Hypothalamus (tissue), 51 donors: ENCODE results near the gene FAM228B.
"Not testable (repeated sequence)": the region's sequence is repeated elsewhere in the genome, so short reads cannot be mapped to it uniquely, and the experiment has no call there.

Experiments
- DNase-seq, 51 donors: peaks; one replicate each; lab custom pipeline; 2025; lab: John Stamatoyannopoulos, UW

FAM228B gene

GRCh38 chr2:24101992-24102391 is 21.3 kb upstream of the FAM228B start:
- DNase-seq, result no peak

DNA sequence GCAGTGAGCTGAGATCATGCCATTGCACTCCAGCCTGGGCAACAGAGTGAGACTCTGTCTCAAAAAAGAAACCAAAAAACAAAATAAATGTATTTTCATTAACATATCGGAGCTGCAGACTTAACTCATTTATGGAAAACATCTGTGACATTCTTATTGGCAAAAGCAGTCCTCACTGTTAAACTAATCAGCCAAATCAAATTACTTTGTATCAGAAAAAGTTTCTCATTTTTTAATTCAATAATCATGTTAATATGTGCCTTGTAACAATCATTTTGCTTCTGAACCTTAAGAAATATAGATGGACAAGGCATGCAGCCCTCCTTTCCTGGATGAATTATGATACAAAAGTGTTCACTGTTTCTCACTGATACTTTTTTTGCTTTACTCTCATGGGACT is 20.6 kb upstream of the FAM228B start:
- DNase-seq, result no peak

DNA sequence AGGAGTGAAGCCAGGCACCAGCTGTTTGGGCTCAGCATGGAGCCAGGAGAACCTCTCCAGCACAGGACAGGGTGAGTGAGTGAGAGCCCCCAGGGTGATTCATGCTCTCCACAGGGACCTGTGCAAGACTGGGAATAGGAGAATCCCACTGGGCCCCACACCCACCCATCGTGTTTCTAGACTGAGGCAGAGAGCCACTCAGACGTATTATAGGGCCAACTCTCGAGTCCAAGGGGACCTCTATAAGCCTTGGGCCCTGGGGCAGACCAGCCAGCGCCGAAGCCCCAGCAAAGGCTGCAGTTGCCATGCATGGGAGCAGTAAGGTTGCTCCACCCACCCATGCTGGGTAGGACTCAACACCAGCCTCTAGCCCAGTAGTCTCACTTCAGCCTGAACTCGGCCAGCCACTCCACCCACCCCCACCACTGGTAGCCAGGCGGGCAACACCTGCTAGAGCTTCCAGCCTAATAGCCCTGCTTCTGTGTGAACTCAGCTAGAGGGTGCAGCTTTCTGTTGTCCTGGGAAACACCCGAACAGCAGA is 19.1 kb upstream of the FAM228B start:
- DNase-seq, result no peak

- no peak for DNase-seq
These were observed 18.4 kb upstream of the FAM228B start for GRCh38 chr2:24104906-24105305.

DNA sequence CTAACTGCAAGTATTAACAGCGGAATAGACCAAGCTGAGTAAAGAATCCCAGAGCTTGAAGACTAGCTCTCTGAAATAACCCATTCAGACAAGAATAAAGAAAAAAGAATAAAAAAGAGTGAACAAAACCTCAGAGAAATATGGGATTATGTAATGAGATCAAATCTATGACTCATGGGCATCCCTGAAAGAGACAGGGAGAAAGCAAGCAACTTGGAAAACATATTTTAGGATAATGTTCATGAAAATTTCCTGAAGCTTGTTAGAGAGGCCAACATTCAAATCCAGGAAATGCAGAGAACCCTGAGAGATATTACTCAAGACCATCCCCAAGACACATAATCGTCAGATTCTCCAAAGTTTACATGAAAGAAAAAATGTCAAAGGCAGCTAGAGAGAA is 17.5 kb upstream of the FAM228B start:
- no peak for DNase-seq

GRCh38 chr2:24106786-24107185 is 16.5 kb upstream of the FAM228B start:
- no peak for DNase-seq

DNA sequence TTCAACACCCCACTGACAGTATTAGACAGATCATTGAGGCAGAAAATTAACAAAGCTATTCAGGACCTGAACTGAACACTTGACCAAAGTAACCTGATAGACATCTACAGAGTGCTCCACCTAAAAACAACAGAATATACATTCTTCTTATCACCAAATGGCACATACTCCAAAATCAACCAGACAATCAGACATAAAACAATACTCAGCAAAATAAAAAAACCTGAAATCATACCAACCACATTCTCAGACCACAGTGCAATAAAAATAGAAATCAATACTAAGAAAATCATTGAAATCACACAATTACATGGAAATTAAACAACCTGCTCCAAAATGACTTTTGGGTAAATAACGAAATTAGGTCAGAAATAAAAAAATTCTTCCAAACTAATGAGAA is 15.9 kb upstream of the FAM228B start:
- no peak for DNase-seq

GRCh38 chr2:24109431-24109830 is 13.8 kb upstream of the FAM228B start:
- not testable (repeated sequence) for DNase-seq

DNA sequence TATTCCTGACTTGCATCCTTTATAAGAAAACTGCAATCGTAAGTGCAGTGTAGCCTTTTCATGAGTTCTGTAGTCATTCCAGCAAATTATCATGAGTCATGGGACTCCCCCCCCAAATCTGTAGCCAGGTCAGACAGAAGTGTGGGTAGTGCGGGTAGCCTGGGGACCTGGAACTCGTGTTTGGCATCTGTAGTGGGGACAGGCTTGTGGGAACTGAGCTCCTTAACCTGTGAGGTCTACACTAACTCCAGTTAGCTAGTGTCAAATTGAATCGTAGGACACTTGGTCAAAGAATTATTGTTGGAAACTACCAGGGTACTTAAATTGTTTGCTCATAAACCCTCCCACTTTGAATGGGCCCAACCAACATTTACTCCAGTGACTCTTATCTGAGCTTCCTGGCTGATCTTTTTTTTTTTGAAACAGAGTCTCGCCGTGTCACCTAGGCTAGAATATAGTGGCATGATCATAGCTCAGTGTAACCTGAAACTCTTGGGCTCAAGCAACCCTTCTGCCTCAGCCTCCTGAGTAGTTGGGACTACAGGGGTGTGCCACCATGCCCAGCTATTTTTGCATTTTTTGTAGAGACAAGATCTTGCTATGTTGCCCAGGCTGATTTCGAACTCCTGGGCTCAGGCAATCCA is 12.5 kb upstream of the FAM228B start:
- DNase-seq, result no peak

DNA sequence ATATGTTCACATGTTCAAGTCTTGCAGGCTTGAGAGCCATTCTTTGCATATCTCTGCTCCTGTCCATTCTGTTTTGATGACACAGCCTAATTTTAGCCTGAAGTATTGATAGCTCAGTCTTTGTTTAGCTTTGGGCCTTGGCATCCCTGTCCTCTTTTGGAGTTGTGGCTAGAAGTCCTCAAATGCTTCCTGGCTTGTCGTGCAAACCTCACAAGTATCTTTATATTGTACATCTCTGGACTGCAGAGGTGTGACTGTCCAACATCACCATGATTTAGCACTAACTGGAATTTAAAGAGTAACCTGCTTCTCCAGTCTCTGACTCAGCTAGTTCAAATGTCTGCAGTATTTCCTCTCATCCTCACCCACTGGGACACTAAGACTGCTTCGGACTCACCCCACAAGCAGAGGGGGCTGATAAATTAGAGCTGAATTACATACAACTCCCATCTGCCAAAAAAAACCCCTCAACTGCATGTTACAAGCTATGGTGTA is 11.8 kb upstream of the FAM228B start:
- no peak for DNase-seq

DNA sequence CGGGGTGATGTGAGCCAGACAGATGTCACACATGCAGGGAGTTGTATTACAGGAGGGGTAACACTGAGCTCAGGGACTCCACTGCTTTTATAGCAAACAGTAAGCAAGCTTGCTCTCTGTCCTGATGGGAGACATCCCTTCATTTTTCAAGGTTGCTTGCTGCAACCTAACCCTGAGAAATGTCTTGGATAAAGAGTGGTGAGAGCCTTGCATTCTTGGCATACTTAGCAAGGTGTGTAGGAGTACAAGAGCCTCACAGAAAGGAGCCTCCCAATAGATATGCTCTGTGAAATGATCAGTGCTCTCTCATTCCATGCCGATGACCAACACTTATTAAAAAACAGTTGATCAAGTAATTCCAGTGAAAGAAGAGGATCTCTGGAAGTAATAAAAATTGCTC is 8.2 kb upstream of the FAM228B start:
- DNase-seq, result no peak

GRCh38 chr2:24117902-24118301 is 5.4 kb upstream of the FAM228B start:
- no peak for DNase-seq

DNA sequence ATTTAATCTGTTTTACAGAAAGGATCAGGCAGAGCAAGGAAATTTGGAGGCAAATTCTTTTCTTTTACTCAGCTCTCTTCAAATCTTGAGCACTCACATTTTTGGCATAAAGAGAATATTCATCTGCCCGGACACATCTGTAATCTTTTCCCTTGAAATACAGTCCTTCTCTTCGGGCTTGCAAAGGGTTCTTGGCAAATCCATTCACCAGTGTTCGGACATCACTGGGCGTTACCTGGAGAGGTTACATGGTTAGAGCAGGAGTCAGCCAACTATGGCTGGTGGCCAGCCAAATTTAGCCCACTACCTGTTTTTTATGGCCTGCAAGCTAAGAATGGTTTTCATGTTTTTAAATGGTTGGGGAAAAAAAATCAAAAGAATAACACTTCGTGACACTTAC is 2.2 kb upstream of the FAM228B start:
- DNase-seq, result no peak

DNA sequence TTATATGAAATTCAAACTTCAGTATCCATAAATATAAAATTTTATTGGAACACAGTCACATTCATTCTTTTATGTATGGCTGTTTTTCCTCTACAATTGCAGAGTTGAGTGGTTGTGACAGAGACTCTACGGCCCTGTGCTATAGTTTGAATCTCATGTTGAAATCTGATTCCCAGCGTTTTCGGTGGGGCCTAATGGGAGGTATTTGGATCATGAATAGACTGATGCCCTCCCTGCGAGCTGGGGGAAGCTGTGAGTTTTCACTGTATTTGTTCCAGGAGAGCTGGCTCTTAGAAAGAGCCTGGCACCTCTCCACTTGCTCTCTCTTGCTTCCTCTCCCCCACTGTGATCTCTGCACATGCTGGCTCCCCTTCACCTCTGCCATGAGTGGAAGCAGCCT is 1.8 kb upstream of the FAM228B start:
- no peak for DNase-seq

DNA sequence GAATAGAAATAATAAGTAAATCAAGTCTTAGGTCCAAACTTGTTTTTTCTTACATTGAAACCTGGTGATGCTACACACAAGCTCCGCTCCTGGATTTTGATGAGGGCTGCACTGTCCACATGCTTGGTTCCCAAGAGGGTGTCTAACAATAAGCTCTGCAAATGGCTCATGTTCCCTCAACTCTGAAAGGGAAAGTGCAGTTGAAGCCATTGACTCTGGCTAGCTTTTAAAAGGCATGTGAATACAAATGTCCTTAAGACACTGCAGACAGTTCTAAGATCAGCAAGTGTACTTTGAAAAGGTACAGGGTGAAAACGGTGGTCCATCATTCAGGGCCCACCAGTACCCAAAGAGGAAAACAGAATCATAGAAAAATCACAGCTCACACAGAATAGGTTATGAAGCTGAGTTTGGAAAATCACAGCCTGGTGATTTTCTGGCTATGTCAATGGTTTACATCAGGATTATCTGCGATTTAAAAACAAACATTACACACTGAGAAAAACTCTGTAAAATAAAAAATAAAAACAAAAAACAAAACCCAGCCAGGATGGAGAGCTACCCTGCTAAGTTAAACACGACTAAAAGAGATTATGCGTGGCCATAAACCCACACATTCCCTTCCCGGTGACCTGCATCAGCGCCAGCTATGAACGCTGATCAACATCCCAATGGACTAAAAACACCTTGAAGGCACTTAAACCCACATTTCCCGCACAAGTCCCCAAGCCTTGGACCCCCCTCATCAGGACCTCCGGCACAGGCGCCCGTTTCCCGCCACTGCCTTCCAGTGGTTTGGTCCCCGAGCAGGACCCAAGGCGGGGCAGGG is 689 bp upstream of the FAM228B start:
- DNase-seq, result peak in 4 of 51 donors; percentile 2 to 47 (median 26)

GRCh38 chr2:24123922-24124580 is 782 bp downstream of the FAM228B start:
- peak in 6 of 51 donors; percentile 33 to 72 (median 70) for DNase-seq

DNA sequence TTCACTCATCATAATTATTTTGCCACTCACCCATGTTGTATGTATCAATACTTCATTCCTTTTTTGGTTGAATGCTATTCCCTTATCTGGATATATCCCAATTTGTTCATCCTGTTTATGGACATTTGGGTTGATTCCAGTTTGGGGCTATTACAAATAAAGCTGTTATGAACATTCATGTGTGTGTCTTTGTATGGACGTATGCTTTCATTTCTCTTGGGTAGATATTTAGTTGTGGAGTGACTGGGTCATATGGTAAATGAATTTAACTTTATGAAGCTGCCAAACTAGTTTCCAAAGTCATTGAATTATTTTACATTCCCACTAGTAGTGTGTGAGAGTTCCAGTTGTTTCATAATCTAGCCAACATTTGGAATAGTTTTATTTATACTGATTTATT is 2.7 kb downstream of the FAM228B start:
- DNase-seq, result no peak

DNA sequence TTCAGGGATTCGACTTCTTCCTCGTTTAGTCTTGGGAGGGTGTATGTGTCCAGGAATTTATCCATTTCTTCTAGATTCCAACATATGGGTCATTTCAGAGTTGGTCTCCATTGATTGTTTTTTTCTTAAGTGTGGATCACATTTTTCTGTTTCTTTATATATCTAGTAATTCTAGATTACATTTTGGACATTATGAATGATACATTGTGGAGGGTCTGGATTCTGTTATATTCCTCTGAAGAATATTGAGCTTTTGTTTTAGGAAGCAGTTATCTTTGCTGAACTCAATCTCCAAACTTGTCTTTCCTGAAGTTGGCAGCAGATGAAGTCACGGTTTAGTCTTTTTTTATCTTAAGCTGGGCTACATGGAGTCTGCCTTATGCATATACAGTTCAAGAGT is 9.3 kb downstream of the FAM228B start:
- DNase-seq, result no peak

- DNase-seq, result not testable (repeated sequence)
These were observed 17.0 kb downstream of the FAM228B start for GRCh38 chr2:24140305-24140704.

DNA sequence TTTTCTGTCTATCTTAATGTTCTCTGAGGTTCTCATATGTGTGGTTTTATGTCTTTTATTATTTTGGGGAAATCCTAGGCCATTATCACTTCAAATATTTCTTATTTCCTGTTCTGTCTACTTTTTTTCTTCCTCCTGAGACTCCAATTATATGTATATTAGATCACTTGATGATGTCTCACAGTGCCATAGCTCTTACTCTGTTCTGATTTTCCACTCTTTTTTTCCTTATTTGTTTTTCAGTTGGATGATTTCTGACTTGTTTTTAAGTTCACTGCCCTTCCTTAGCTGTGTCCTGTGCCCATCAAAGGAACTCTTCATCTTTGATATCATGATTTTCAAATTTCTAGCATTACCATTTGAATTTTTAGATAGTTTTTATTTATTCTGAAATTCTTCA is 24.1 kb downstream of the FAM228B start:
- DNase-seq, result no peak
